GM12878 (cell line): Measurements from ENCODE around the gene P3H2. TPM values are rescaled to one million over a fixed set of nuclear protein-coding genes. Genes with fewer than 3 reads are reported as not detected.

Source experiments
- ASH2L ChIP-seq: fragments of 300-600, 200-600 bp; sonication (generic); IDR thresholded peaks from 2 replicates; pipeline ENCODE4 v1.6.1; 2017; ENCODE audit warnings: low read depth, mild to moderate bottlenecking, borderline replicate concordance
- CREB1 ChIP-seq: IDR thresholded peaks from 2 replicates; pipeline ENCODE4 v1.6.1; 2012; ENCODE audit warnings: low read depth, mild to moderate bottlenecking, inconsistent platforms
- EED ChIP-seq: sonication (generic); IDR thresholded peaks from 2 replicates; pipeline ENCODE4 v1.6.1; 2016; ENCODE audit warnings: antibody characterized with exemption, low read depth
- LARP7 ChIP-seq: fragments of 450-650 bp; IDR thresholded peaks from 2 replicates; pipeline ENCODE4 v1.6.1; 2017; ENCODE audit warnings: mild to moderate bottlenecking
- MTA3 ChIP-seq: IDR thresholded peaks from 2 replicates; pipeline ENCODE4 v1.6.1; 2012; ENCODE audit warnings: low read length, inconsistent platforms, borderline replicate concordance
- MXI1 ChIP-seq: fragments of 150-350 bp; IDR thresholded peaks from 2 replicates; pipeline ENCODE4 v1.6.1; 2011; ENCODE audit warnings: low read depth, mild to moderate bottlenecking, inconsistent platforms, low read length, improper control_type of control experiment
- NFYA ChIP-seq: IDR thresholded peaks from 2 replicates; pipeline ENCODE4 v1.6.1; 2011; ENCODE audit warnings: low read depth, mild to moderate bottlenecking, low read length, improper control_type of control experiment, borderline replicate concordance
- NFYB ChIP-seq: IDR thresholded peaks from 2 replicates; pipeline ENCODE4 v1.6.1; 2011; ENCODE audit warnings: low read depth, mild to moderate bottlenecking, low read length, improper control_type of control experiment, moderate library complexity; ENCODE audit not compliant: insufficient read depth
- NR2C1 ChIP-seq: fragments of 450-650 bp; IDR thresholded peaks from 2 replicates; pipeline ENCODE4 v1.6.1; 2017; ENCODE audit warnings: antibody characterized with exemption, mild to moderate bottlenecking, moderate library complexity
- NRF1 ChIP-seq: conservative IDR thresholded peaks from 2 replicates; pipeline ENCODE4 v1.6.1; 2011; ENCODE audit warnings: mild to moderate bottlenecking, low read depth, low read length, improper control_type of control experiment
- PAX8 ChIP-seq: fragments of 450-650 bp; IDR thresholded peaks from 2 replicates; pipeline ENCODE4 v1.6.1; 2017; ENCODE audit warnings: mild to moderate bottlenecking, moderate library complexity
- POLR2A ChIP-seq: IDR thresholded peaks from 2 replicates; pipeline ENCODE4 v1.6.1; 2011; ENCODE audit warnings: low read depth, mild to moderate bottlenecking, low read length
- RAD21 ChIP-seq: IDR thresholded peaks from 2 replicates; pipeline ENCODE4 v1.6.1; 2011; ENCODE audit warnings: mild to moderate bottlenecking, low read depth, low read length, moderate library complexity; ENCODE audit not compliant: insufficient read depth
- RAD51 ChIP-seq: fragments of 450-650 bp; IDR thresholded peaks from 2 replicates; pipeline ENCODE4 v1.6.1; 2016; ENCODE audit warnings: moderate library complexity, mild to moderate bottlenecking, inconsistent platforms
- RFX5 ChIP-seq: IDR thresholded peaks from 2 replicates; pipeline ENCODE4 v1.6.1; 2011; ENCODE audit warnings: low read depth, low read length, improper control_type of control experiment
- RUNX3 ChIP-seq: IDR thresholded peaks from 2 replicates; pipeline ENCODE4 v1.6.1; 2012; ENCODE audit warnings: low read length, inconsistent platforms
- SMAD5 ChIP-seq: IDR thresholded peaks from 2 replicates; pipeline ENCODE4 v1.6.1; 2016; ENCODE audit warnings: antibody characterized with exemption, low read depth
- SREBF1 ChIP-seq: IDR thresholded peaks from 2 replicates; pipeline ENCODE4 v1.6.1; 2012; ENCODE audit warnings: mild to moderate bottlenecking, low read length
- TAF1 ChIP-seq: IDR thresholded peaks from 2 replicates; pipeline ENCODE4 v1.6.1; 2011; ENCODE audit warnings: mild to moderate bottlenecking, low read depth, low read length, borderline replicate concordance
- TARDBP ChIP-seq: IDR thresholded peaks from 2 replicates; pipeline ENCODE4 v1.6.1; 2016; ENCODE audit warnings: borderline replicate concordance
- TCF3 ChIP-seq: IDR thresholded peaks from 2 replicates; pipeline ENCODE4 v1.6.1; 2012; ENCODE audit warnings: low read depth, mild to moderate bottlenecking, low read length, borderline replicate concordance; ENCODE audit not compliant: insufficient read depth
- YBX1 ChIP-seq: fragments of 450-650 bp; IDR thresholded peaks from 2 replicates; pipeline ENCODE4 v1.6.1; 2016; ENCODE audit warnings: antibody characterized with exemption
- YY1 ChIP-seq: IDR thresholded peaks from 2 replicates; pipeline ENCODE4 v1.6.1; 2011; ENCODE audit warnings: low read depth, mild to moderate bottlenecking, low read length
- ZNF207 ChIP-seq: fragments of 450-650 bp; IDR thresholded peaks from 2 replicates; pipeline ENCODE4 v1.6.1; 2014; ENCODE audit warnings: antibody characterized with exemption, mild to moderate bottlenecking, borderline replicate concordance
- polyA plus RNA-seq, 11 experiments: library from polyadenylated mRNA; depleted of rRNA in 4 of 11; unstranded in 6 of 11; stranded (reverse) in 5 of 11; fragments of >200 nt; fragmentation: Nextera tagmentation in 4 of 11; fragmentation: Illumina TruSeq in 1 of 11; extraction: Ambion mirVana in 4 of 11; extraction: Trizol in 1 of 11; gene quantifications; 1 replicate in 1 of 11; 2 replicates in 10 of 11; pipeline versions ENCODE4 v1.2.1 to v1.2.3, GENCODE V29; 2011 to 2016; ENCODE audit warnings: inconsistent platforms in 2 of 11, missing spikeins in 2 of 11, low read depth in 1 of 11
- total RNA-seq, 4 experiments: library from RNA; depleted of rRNA in 3 of 4; stranded (reverse); fragments of >200 nt in 3 of 4; fragmentation: Illumina TruSeq in 1 of 4; extraction: Trizol in 1 of 4; gene quantifications; 2 replicates each; pipeline versions ENCODE4 v1.2.1 to v1.2.3, GENCODE V29; 2013 to 2021
- TF ChIP-seq, protein P1 (sequence below): IDR thresholded peaks from 2 replicates; pipeline ENCODE4 v1.6.1; 2011; ENCODE audit warnings: borderline replicate concordance, low read depth, mild to moderate bottlenecking, moderate library complexity, mixed read lengths, low read length; ENCODE audit not compliant: insufficient read depth; ENCODE audit errors: extremely low read length
- TF ChIP-seq, protein P2 (sequence below): IDR thresholded peaks from 2 replicates; pipeline ENCODE4 v1.6.1; 2011; ENCODE audit warnings: mild to moderate bottlenecking, low read depth, low read length, moderate library complexity; ENCODE audit not compliant: insufficient replicate concordance
- TF ChIP-seq, protein P3 (sequence below): IDR thresholded peaks from 2 replicates; pipeline ENCODE4 v1.6.1; 2012; ENCODE audit warnings: low read depth, low read length, improper control_type of control experiment
- TF ChIP-seq, protein P4 (sequence below): fragments of 150-350 bp; IDR thresholded peaks from 2 replicates; pipeline ENCODE4 v1.6.1; 2016; ENCODE audit warnings: low read depth, low read length

The P3H2 gene
- total and polyA plus RNA-seq, 10 of the 15 experiments (the other 5 are each of a cell fraction or from before 2014, with no cell fraction given), result 27.0 to 97.6 (median 83.2) TPM

DNA sequence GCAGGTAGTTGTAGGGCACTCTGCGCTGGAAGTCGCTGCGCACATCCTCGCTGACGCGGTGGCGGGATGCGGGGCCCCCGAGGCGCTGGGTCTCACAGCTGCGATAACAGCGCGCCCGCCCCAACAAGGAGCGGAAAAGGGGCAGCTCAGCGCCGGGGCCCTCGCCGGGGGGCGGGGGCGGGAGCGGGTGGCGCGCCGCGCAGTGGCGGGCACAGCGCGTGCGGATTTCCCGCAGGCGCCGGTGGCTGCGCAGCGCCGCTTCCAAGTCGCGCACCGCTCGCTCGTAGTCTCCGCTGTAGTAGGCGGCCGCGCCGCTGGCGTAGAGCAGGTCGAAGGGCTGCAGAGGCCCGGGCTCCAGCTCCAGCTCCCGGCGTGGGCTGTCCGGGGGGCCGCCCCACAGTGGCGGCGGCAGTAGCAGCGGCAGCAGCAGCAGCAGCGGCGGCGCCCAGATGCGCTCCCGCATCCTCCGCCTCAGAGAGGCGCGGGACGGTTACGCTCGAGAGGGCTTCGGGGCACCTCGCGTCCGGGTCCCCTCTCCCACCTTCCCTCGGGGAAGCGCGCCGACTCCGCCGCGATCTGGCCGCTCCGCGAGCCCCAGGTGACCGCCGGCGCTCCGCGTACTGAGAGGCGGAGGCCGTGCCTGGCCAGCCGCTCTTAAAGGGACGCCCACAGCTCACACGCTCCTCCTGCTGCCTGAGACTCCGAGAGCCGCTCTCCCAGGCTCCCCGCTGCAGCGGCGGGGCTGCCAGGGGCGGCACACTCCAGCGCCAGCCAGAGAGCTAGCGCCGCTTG, at the start of gene P3H2 (continued):
- TF ChIP-seq, protein P1, sequence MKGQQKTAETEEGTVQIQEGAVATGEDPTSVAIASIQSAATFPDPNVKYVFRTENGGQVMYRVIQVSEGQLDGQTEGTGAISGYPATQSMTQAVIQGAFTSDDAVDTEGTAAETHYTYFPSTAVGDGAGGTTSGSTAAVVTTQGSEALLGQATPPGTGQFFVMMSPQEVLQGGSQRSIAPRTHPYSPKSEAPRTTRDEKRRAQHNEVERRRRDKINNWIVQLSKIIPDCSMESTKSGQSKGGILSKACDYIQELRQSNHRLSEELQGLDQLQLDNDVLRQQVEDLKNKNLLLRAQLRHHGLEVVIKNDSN, result no peak
- TF ChIP-seq, protein P2, sequence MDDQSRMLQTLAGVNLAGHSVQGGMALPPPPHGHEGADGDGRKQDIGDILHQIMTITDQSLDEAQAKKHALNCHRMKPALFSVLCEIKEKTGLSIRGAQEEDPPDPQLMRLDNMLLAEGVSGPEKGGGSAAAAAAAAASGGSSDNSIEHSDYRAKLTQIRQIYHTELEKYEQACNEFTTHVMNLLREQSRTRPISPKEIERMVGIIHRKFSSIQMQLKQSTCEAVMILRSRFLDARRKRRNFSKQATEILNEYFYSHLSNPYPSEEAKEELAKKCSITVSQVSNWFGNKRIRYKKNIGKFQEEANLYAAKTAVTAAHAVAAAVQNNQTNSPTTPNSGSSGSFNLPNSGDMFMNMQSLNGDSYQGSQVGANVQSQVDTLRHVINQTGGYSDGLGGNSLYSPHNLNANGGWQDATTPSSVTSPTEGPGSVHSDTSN, result no peak
- TF ChIP-seq TAF1 (0 out of 2 replicates have a peak, but pooled peaks have one; percentile 1), EED (peak; percentile 56; the same call in 1 of the 2 replicates), TARDBP (0 out of 2 replicates have a peak, but pooled peaks have one; percentile 26), YBX1 (no peak), RFX5 (no peak), SMAD5 (peak; percentile 45; the same call in 1 of the 2 replicates), RUNX3 (no peak; the same call in 1 of the 2 replicates), NR2C1 (no peak), NFYB (no peak), PAX8 (no peak), RAD21 (peak; percentile 50), NFYA (no peak), POLR2A (peak; percentile 70), RAD51 (no peak), CREB1 (no peak), NRF1 (no peak), LARP7 (peak; percentile 55), TCF3 (no peak), MTA3 (no peak), YY1 (no peak), ASH2L (no peak), ZNF207 (no peak), SREBF1 (no peak), MXI1 (no peak)
- TF ChIP-seq, protein P3, sequence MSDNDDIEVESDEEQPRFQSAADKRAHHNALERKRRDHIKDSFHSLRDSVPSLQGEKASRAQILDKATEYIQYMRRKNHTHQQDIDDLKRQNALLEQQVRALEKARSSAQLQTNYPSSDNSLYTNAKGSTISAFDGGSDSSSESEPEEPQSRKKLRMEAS, result no peak
- TF ChIP-seq, protein P4, sequence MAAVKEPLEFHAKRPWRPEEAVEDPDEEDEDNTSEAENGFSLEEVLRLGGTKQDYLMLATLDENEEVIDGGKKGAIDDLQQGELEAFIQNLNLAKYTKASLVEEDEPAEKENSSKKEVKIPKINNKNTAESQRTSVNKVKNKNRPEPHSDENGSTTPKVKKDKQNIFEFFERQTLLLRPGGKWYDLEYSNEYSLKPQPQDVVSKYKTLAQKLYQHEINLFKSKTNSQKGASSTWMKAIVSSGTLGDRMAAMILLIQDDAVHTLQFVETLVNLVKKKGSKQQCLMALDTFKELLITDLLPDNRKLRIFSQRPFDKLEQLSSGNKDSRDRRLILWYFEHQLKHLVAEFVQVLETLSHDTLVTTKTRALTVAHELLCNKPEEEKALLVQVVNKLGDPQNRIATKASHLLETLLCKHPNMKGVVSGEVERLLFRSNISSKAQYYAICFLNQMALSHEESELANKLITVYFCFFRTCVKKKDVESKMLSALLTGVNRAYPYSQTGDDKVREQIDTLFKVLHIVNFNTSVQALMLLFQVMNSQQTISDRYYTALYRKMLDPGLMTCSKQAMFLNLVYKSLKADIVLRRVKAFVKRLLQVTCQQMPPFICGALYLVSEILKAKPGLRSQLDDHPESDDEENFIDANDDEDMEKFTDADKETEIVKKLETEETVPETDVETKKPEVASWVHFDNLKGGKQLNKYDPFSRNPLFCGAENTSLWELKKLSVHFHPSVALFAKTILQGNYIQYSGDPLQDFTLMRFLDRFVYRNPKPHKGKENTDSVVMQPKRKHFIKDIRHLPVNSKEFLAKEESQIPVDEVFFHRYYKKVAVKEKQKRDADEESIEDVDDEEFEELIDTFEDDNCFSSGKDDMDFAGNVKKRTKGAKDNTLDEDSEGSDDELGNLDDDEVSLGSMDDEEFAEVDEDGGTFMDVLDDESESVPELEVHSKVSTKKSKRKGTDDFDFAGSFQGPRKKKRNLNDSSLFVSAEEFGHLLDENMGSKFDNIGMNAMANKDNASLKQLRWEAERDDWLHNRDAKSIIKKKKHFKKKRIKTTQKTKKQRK, result no peak
